ENCODE data around the gene CCDC12. TPM values are rescaled to one million over a fixed set of nuclear protein-coding genes. Genes with fewer than 3 reads are reported as not detected.
A peak's percentile ranks its signal among the peaks of the same experiment; 100 is the strongest.

The CCDC12 gene
- total and polyA plus RNA-seq, 2 of the 13 experiments (the other 11 are each of a cell fraction or from before 2014, with no cell fraction given) = 30.1 to 49.5 TPM

- TF ChIP-seq, protein P1, sequence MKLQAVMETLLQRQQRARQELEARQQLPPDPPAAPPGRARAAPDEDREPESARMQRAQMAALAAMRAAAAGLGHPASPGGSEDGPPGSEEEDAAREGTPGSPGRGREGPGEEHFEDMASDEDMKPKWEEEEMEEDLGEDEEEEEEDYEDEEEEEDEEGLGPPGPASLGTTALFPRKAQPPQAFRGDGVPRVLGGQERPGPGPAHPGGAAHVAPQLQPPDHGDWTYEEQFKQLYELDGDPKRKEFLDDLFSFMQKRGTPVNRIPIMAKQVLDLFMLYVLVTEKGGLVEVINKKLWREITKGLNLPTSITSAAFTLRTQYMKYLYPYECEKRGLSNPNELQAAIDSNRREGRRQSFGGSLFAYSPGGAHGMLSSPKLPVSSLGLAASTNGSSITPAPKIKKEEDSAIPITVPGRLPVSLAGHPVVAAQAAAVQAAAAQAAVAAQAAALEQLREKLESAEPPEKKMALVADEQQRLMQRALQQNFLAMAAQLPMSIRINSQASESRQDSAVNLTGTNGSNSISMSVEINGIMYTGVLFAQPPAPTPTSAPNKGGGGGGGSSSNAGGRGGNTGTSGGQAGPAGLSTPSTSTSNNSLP (IDR thresholded peaks at IDR 0.05; ENCODE audit: low read depth, low read length) = no peak
- TF ChIP-seq ZBTB7A (CRISPR knock-in tag; IDR thresholded peaks at IDR 0.05) = no peak
- no peak for TF ChIP-seq ARNT (IDR thresholded peaks at IDR 0.05)
- TF ChIP-seq PHF20 (CRISPR knock-in tag; IDR thresholded peaks at IDR 0.05) = no peak
- TF ChIP-seq THYN1 (CRISPR knock-in tag; IDR thresholded peaks at IDR 0.05; ENCODE audit: borderline replicate concordance, low read depth) = no peak
- peak; percentile 57; the same call in 1 of the 2 replicates for TF ChIP-seq JUNB (CRISPR knock-in tag; IDR thresholded peaks at IDR 0.05; ENCODE audit: borderline replicate concordance)
- no peak for TF ChIP-seq ATAD3A (CRISPR knock-in tag; IDR thresholded peaks at IDR 0.05)
- no peak for TF ChIP-seq SYNCRIP (IDR thresholded peaks at IDR 0.05; ENCODE audit: insufficient read depth, low read depth, low read length)
- TF ChIP-seq GABPA (IDR thresholded peaks at IDR 0.05; ENCODE audit: low read depth, low read length) = no peak
- no peak for TF ChIP-seq GABPA (CRISPR knock-in tag; IDR thresholded peaks at IDR 0.05; ENCODE audit: low read depth)
- no peak for TF ChIP-seq ZNF543 (CRISPR knock-in tag; IDR thresholded peaks at IDR 0.05)
- TF ChIP-seq JUN (CRISPR knock-in tag; IDR thresholded peaks at IDR 0.05) = no peak
- TF ChIP-seq ZNF121 (CRISPR knock-in tag; IDR thresholded peaks at IDR 0.05) = no peak
- TF ChIP-seq RXRB (CRISPR knock-in tag; IDR thresholded peaks at IDR 0.05; ENCODE audit: borderline replicate concordance) = peak; percentile 91
- 0 out of 2 replicates have a peak, but pooled peaks have one; percentile 35 for TF ChIP-seq ZXDC (CRISPR knock-in tag; IDR thresholded peaks at IDR 0.05)
- TF ChIP-seq KDM4B (CRISPR knock-in tag; IDR thresholded peaks at IDR 0.05) = no peak
- TF ChIP-seq ATF3 (CRISPR knock-in tag; IDR thresholded peaks at IDR 0.05) = no peak
- TF ChIP-seq, protein P2, sequence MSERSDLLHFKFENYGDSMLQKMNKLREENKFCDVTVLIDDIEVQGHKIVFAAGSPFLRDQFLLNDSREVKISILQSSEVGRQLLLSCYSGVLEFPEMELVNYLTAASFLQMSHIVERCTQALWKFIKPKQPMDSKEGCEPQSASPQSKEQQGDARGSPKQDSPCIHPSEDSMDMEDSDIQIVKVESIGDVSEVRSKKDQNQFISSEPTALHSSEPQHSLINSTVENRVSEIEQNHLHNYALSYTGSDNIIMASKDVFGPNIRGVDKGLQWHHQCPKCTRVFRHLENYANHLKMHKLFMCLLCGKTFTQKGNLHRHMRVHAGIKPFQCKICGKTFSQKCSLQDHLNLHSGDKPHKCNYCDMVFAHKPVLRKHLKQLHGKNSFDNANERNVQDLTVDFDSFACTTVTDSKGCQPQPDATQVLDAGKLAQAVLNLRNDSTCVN (CRISPR knock-in tag; IDR thresholded peaks at IDR 0.05; ENCODE audit: borderline replicate concordance) = peak; percentile 71; the same call in 1 of the 2 replicates
- no peak for TF ChIP-seq LRRFIP1 (CRISPR knock-in tag; conservative IDR thresholded peaks at IDR 0.05)
- TF ChIP-seq FOXK1 (CRISPR knock-in tag; IDR thresholded peaks at IDR 0.05; ENCODE audit: borderline replicate concordance, low read depth) = peak; percentile 15; the same call in 1 of the 2 replicates
- TF ChIP-seq DNMT1 (CRISPR knock-in tag; IDR thresholded peaks at IDR 0.05) = no peak
- TF ChIP-seq ZNF180 (CRISPR knock-in tag; IDR thresholded peaks at IDR 0.05; ENCODE audit: borderline replicate concordance, low read depth) = no peak
These were observed 28.4 kb downstream of the CCDC12 start (continued) for GRCh38 chr3:46947981-46948791.
